ENCODE measurements around the gene CES3. TPM values are rescaled to one million over a fixed set of nuclear protein-coding genes. Genes with fewer than 3 reads are reported as not detected.

CES3 gene
- total and polyA plus RNA-seq, 11 donors, result 0.08 to 1.7 (median 0.88) TPM

DNA sequence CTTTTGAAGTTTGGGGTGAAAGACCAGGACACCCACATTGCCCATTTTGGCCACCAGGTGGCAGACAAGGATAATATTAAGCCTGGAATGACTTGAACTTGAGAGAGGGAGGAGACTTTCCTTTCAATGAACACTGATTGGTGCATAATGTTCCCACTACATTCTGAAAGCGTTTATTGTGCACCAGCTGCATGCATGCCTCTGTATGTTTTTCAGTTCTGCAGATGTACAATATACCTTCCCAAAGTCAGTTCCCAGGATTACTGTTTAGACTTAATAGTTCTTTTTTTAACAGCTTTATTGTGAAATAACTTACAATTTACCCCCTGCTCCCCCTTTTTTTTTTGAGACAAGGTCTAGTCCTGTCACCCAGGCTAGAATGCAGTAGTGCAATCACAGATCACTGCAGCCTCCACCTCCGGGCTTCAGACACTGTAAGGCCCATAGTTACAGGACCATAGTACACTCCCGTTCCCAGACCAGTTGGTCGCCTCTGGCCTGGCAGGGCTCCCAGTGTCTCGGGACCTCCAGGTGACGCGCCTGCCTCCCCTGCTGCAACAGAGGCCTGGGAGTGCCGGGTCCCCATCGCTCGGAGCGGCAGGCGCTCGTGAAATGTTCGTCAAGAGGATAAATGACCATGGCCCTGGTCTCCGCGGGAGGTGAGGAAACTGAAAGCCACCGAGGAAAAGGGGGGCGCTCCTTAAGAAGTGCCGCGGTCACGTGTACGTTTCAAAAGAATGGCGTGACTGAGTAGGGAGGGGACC, 13.6 kb upstream of the CES3 start:
- Histone ChIP-seq H3K27ac (no peak overlapping the region), H3K27me3 (peaks cover 0 to 35% (median 0%) of the 10 kb centered on the region in 9 donors), H3K9me3 (peaks cover 0 to 6% (median 0%) of the 10 kb centered on the region in 12 donors), H3K36me3 (peaks cover 0 to 21% (median 16%) of the 10 kb centered on the region in 9 donors), H3K4me3 (peak overlapping the region; percentile 18 to 62 (median 52)), H3K4me1 (peaks cover 0 to 22% (median 9%) of the 10 kb centered on the region in 12 donors)
- intact Hi-C loops (cut with DNase I), result loop anchor here in 1 of 10 donors (10.0 kb wide), 1 partner anchor 53 kb away; no protein-coding TSS in a partner anchor
- DNase-seq (peak; percentile 69 to 75 (median 73)), ATAC-seq (peak; percentile 42 to 77 (median 64))
- 0 to 4% (median 1%) methylated on average over 12 to 22 of the region's 23 CpGs for WGBS, 4 donors
- TF ChIP-seq, protein P1, sequence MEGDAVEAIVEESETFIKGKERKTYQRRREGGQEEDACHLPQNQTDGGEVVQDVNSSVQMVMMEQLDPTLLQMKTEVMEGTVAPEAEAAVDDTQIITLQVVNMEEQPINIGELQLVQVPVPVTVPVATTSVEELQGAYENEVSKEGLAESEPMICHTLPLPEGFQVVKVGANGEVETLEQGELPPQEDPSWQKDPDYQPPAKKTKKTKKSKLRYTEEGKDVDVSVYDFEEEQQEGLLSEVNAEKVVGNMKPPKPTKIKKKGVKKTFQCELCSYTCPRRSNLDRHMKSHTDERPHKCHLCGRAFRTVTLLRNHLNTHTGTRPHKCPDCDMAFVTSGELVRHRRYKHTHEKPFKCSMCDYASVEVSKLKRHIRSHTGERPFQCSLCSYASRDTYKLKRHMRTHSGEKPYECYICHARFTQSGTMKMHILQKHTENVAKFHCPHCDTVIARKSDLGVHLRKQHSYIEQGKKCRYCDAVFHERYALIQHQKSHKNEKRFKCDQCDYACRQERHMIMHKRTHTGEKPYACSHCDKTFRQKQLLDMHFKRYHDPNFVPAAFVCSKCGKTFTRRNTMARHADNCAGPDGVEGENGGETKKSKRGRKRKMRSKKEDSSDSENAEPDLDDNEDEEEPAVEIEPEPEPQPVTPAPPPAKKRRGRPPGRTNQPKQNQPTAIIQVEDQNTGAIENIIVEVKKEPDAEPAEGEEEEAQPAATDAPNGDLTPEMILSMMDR (IDR thresholded peaks at IDR 0.05), result peak; percentile 75 to 95 (median 89)
- no peak for TF ChIP-seq POLR2A (IDR thresholded peaks at IDR 0.05)

- Histone ChIP-seq H3K27me3 (peaks cover 0 to 35% (median 0%) of the 10 kb centered on the region in 9 donors), H3K4me1 (peaks cover 0 to 22% (median 9%) of the 10 kb centered on the region in 12 donors), H3K9me3 (peaks cover 0 to 6% (median 0%) of the 10 kb centered on the region in 12 donors), H3K27ac (peak overlapping the region in 1 of 12 donors; percentile 24), H3K4me3 (peak overlapping the region; percentile 11 to 62 (median 52)), H3K36me3 (peaks cover 0 to 13% (median 8%) of the 10 kb centered on the region in 9 donors)
- 2 to 7% (median 4%) methylated on average over 24 to 44 of the region's 44 CpGs for WGBS, 4 donors
- DNase-seq (peak in 2 of 5 donors; percentile 41 to 68), ATAC-seq (peak; percentile 14 to 39 (median 26))
- TF ChIP-seq POLR2A (IDR thresholded peaks at IDR 0.05), result no peak
- TF ChIP-seq, protein P1 (IDR thresholded peaks at IDR 0.05), result no peak
- intact Hi-C loops (cut with DNase I), result loop anchor here in 1 of 10 donors (10.0 kb wide), 1 partner anchor 53 kb away; no protein-coding TSS in a partner anchor
Observed at GRCh38 chr16:66948134-66948836, 12.8 kb upstream of the CES3 start.

- Histone ChIP-seq H3K4me1 (peaks cover 0 to 22% (median 9%) of the 10 kb centered on the region in 12 donors), H3K36me3 (peaks cover 0 to 8% (median 3%) of the 10 kb centered on the region in 9 donors), H3K9me3 (peaks cover 0 to 6% (median 0%) of the 10 kb centered on the region in 12 donors), H3K4me3 (peak overlapping the region in 11 of 12 donors; percentile 19 to 62 (median 53)), H3K27me3 (peaks cover 0 to 35% (median 0%) of the 10 kb centered on the region in 9 donors), H3K27ac (no peak overlapping the region)
- DNase-seq (no peak), ATAC-seq (peak in 2 of 4 donors; percentile 2 to 6)
- TF ChIP-seq, protein P1 (IDR thresholded peaks at IDR 0.05), result no peak
- no peak for TF ChIP-seq POLR2A (IDR thresholded peaks at IDR 0.05)
- intact Hi-C loops (cut with DNase I), result loop anchor here in 1 of 10 donors (10.0 kb wide), 1 partner anchor 54 kb away; no protein-coding TSS in a partner anchor
- 9 to 38% (median 25%) methylated on average over 17 to 21 of the region's 21 CpGs for WGBS, 4 donors
Observed at GRCh38 chr16:66948837-66949225, 12.2 kb upstream of the CES3 start.
